ENCODE measurements around the gene SCN2B. TPM values are rescaled to one million over a fixed set of nuclear protein-coding genes. Genes with fewer than 3 reads are reported as not detected.

SCN2B gene
- total and polyA plus RNA-seq, 10 of the 15 experiments (the other 5 are each of a cell fraction or from before 2014, with no cell fraction given): 0.01 TPM; not detected in 9

- TF ChIP-seq SUZ12 (IDR thresholded peaks at IDR 0.05; ENCODE audit: unreplicated experiment) (no peak), SREBF1 (IDR thresholded peaks at IDR 0.05; ENCODE audit: low read length) (no peak), ZNF274 (IDR thresholded peaks at IDR 0.05; ENCODE audit: insufficient read depth, insufficient read length) (no peak), CREM (IDR thresholded peaks at IDR 0.05; ENCODE audit: low read depth) (no peak), TCF3 (IDR thresholded peaks at IDR 0.05; ENCODE audit: borderline replicate concordance, insufficient read depth, low read depth, low read length) (no peak), SMAD1 (IDR thresholded peaks at IDR 0.05; ENCODE audit: low read depth, partially characterized antibody) (no peak), SREBF2 (IDR thresholded peaks at IDR 0.05; ENCODE audit: low read length) (no peak), CREB1 (IDR thresholded peaks at IDR 0.05; ENCODE audit: low read depth) (no peak), ZZZ3 (IDR thresholded peaks at IDR 0.05; ENCODE audit: control insufficient read depth, insufficient read length, low read depth) (no peak), NFIC (IDR thresholded peaks at IDR 0.05; ENCODE audit: low read depth, low read length) (no peak)
- TF ChIP-seq, protein P1, sequence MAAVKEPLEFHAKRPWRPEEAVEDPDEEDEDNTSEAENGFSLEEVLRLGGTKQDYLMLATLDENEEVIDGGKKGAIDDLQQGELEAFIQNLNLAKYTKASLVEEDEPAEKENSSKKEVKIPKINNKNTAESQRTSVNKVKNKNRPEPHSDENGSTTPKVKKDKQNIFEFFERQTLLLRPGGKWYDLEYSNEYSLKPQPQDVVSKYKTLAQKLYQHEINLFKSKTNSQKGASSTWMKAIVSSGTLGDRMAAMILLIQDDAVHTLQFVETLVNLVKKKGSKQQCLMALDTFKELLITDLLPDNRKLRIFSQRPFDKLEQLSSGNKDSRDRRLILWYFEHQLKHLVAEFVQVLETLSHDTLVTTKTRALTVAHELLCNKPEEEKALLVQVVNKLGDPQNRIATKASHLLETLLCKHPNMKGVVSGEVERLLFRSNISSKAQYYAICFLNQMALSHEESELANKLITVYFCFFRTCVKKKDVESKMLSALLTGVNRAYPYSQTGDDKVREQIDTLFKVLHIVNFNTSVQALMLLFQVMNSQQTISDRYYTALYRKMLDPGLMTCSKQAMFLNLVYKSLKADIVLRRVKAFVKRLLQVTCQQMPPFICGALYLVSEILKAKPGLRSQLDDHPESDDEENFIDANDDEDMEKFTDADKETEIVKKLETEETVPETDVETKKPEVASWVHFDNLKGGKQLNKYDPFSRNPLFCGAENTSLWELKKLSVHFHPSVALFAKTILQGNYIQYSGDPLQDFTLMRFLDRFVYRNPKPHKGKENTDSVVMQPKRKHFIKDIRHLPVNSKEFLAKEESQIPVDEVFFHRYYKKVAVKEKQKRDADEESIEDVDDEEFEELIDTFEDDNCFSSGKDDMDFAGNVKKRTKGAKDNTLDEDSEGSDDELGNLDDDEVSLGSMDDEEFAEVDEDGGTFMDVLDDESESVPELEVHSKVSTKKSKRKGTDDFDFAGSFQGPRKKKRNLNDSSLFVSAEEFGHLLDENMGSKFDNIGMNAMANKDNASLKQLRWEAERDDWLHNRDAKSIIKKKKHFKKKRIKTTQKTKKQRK (IDR thresholded peaks at IDR 0.05; ENCODE audit: low read depth, low read length): no peak
Observed at GRCh38 chr11:118200901-118201680, 24.7 kb upstream of the SCN2B start (continued).
